GM12865 (cell line): Measurements from ENCODE around the gene PER2.

Experiments
- DNase-seq: peaks from one replicate; pipeline ENCODE4 v3.0.0; 2010; ENCODE audit warnings: low read depth
- H3K4me3 ChIP-seq: 2 replicates; pipeline ENCODE4 v1.5.1; 2011; ENCODE audit warnings: mild to moderate bottlenecking, low read depth, low read length, control low read depth
- CTCF ChIP-seq: IDR thresholded peaks from 2 replicates; pipeline ENCODE4 v1.5.1; 2011; ENCODE audit warnings: low read length, control low read depth, low read depth, inconsistent platforms; ENCODE audit not compliant: insufficient read depth; ENCODE audit errors: missing control alignments

The PER2 gene

GRCh38 chr2:238271061-238271554 is 17.3 kb downstream of the PER2 start:
- no peak overlapping the region for H3K4me3 ChIP-seq
- DNase-seq = no peak
- no peak for TF ChIP-seq CTCF

- no peak overlapping the region for H3K4me3 ChIP-seq
- DNase-seq = no peak
- no peak for TF ChIP-seq CTCF
Measured at GRCh38 chr2:238270606-238271005, 17.8 kb downstream of the PER2 start.

GRCh38 chr2:238269741-238270140 is 18.7 kb downstream of the PER2 start:
- H3K4me3 ChIP-seq = no peak overlapping the region
- TF ChIP-seq CTCF = no peak
- no peak for DNase-seq

GRCh38 chr2:238267884-238268680 is 20.3 kb downstream of the PER2 start:
- TF ChIP-seq CTCF = no peak
- no peak for DNase-seq
- H3K4me3 ChIP-seq = no peak overlapping the region

GRCh38 chr2:238267341-238267710 is 21.1 kb downstream of the PER2 start:
- no peak for DNase-seq
- TF ChIP-seq CTCF = no peak
- no peak overlapping the region for H3K4me3 ChIP-seq

GRCh38 chr2:238265605-238266004 is 22.8 kb downstream of the PER2 start:
- DNase-seq = no peak
- H3K4me3 ChIP-seq = no peak overlapping the region
- TF ChIP-seq CTCF = no peak

- DNase-seq = no peak
- H3K4me3 ChIP-seq = no peak overlapping the region
- no peak for TF ChIP-seq CTCF
Measured at GRCh38 chr2:238264072-238264460, 24.3 kb downstream of the PER2 start.
